ENCODE measurements around the gene CRABP2.

The CRABP2 gene

DNA sequence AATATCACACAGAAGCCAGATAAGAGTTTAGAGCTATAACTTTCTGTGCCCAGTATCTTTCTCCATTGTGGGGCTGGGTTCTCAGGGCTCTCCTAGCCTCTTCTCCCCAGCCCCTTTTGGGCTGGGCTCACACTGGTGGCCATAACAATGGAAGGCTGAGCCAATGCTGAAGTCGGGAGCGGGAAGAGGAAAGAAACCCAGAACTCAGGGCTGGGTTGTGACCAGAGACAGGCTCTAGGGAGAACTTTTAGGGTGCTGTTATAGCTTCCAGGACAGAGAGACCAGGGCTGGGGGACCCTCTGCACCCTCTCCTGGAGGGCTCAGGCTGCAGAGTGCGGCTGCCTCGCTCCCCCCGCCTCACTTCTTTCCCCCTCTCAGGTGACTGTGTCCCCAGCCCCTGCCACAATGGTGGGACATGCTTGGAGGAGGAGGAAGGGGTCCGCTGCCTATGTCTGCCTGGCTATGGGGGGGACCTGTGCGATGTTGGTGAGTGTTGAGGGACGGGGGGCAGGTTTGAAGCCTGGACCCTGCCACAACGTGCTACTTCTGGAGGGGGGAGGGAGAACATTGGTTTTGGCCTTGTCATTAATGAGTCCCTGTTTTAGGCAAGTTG, 49.4 kb downstream of the CRABP2 start:
- peaks cover 18% of the 10 kb centered on the region for H3K4me1 ChIP-seq (ENCODE audit: low read depth, poor library complexity, severe bottlenecking)
- H3K27ac ChIP-seq, result no peak overlapping the region
- no peaks in the 10 kb centered on the region for H4K20me1 ChIP-seq (ENCODE audit: insufficient read depth)
- peaks cover 7% of the 10 kb centered on the region; the same call in 1 of the 2 replicates for H3K79me2 ChIP-seq (ENCODE audit: insufficient read depth, low read depth)
- H3K27me3 ChIP-seq (ENCODE audit: insufficient read depth, low read depth), result peaks cover 83% of the 10 kb centered on the region
- no peak overlapping the region for H3K9ac ChIP-seq
- no peak overlapping the region for H3K4me2 ChIP-seq
- no peak overlapping the region for H3K4me3 ChIP-seq (IDR thresholded peaks at IDR 0.05; ENCODE audit: insufficient read depth, low read depth, low read length)
- TF ChIP-seq, protein P1, sequence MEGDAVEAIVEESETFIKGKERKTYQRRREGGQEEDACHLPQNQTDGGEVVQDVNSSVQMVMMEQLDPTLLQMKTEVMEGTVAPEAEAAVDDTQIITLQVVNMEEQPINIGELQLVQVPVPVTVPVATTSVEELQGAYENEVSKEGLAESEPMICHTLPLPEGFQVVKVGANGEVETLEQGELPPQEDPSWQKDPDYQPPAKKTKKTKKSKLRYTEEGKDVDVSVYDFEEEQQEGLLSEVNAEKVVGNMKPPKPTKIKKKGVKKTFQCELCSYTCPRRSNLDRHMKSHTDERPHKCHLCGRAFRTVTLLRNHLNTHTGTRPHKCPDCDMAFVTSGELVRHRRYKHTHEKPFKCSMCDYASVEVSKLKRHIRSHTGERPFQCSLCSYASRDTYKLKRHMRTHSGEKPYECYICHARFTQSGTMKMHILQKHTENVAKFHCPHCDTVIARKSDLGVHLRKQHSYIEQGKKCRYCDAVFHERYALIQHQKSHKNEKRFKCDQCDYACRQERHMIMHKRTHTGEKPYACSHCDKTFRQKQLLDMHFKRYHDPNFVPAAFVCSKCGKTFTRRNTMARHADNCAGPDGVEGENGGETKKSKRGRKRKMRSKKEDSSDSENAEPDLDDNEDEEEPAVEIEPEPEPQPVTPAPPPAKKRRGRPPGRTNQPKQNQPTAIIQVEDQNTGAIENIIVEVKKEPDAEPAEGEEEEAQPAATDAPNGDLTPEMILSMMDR (conservative IDR thresholded peaks at IDR 0.05; ENCODE audit: low read depth, low read length), result no peak
- H2AFZ ChIP-seq (ENCODE audit: low read depth), result no peak overlapping the region
- H3K36me3 ChIP-seq (ENCODE audit: insufficient read depth), result no peaks in the 10 kb centered on the region

- TF ChIP-seq, protein P1 (conservative IDR thresholded peaks at IDR 0.05; ENCODE audit: low read depth, low read length), result no peak
- no peaks in the 10 kb centered on the region for H4K20me1 ChIP-seq (ENCODE audit: insufficient read depth)
- H3K4me2 ChIP-seq, result no peak overlapping the region
- no peaks in the 10 kb centered on the region for H3K36me3 ChIP-seq (ENCODE audit: insufficient read depth)
- H2AFZ ChIP-seq (ENCODE audit: low read depth), result no peak overlapping the region
- H3K4me3 ChIP-seq (IDR thresholded peaks at IDR 0.05; ENCODE audit: insufficient read depth, low read depth, low read length), result no peak overlapping the region
- no peak overlapping the region for H3K9ac ChIP-seq
- H3K79me2 ChIP-seq (ENCODE audit: insufficient read depth, low read depth), result peaks cover under 1% of the 10 kb centered on the region; the same call in 1 of the 2 replicates
- H3K27me3 ChIP-seq (ENCODE audit: insufficient read depth, low read depth), result peaks cover 87% of the 10 kb centered on the region
- peaks cover 18% of the 10 kb centered on the region for H3K4me1 ChIP-seq (ENCODE audit: low read depth, poor library complexity, severe bottlenecking)
- no peak overlapping the region for H3K27ac ChIP-seq
Observed at GRCh38 chr1:156655151-156655903, 50.1 kb downstream of the CRABP2 start.

DNA sequence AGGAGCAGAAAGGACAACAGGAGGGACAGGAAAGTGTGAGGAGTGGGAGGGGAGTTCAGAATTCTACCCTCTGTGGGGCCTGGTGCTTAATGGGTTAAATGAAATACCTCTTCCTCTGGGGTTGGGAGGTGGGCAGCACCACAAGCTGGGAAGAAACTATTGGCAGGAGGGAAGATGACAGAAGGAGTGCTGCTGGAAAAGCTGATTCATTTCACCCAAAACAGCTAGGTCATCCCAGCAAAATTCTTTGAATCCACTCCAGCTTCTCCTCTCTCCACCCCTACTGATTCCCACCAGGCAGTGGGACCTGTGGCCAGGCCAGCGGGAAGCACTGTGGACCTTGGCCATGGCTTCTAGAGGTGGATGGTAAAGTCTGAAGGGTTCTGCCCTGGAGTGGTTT, 50.7 kb downstream of the CRABP2 start:
- Histone ChIP-seq H3K4me2 (no peak overlapping the region), H3K9ac (no peak overlapping the region), H3K27me3 (ENCODE audit: insufficient read depth, low read depth) (peaks cover 93% of the 10 kb centered on the region), H3K79me2 (ENCODE audit: insufficient read depth, low read depth) (no peaks in the 10 kb centered on the region), H3K4me3 (IDR thresholded peaks at IDR 0.05; ENCODE audit: insufficient read depth, low read depth, low read length) (no peak overlapping the region), H3K4me1 (ENCODE audit: low read depth, poor library complexity, severe bottlenecking) (peaks cover 17% of the 10 kb centered on the region), H2AFZ (ENCODE audit: low read depth) (no peak overlapping the region), H4K20me1 (ENCODE audit: insufficient read depth) (no peaks in the 10 kb centered on the region), H3K27ac (no peak overlapping the region), H3K36me3 (ENCODE audit: insufficient read depth) (no peaks in the 10 kb centered on the region)
- TF ChIP-seq, protein P1 (conservative IDR thresholded peaks at IDR 0.05; ENCODE audit: low read depth, low read length), result no peak

- H3K27ac ChIP-seq, result no peak overlapping the region
- no peak overlapping the region for H2AFZ ChIP-seq (ENCODE audit: low read depth)
- no peaks in the 10 kb centered on the region for H3K36me3 ChIP-seq (ENCODE audit: insufficient read depth)
- no peaks in the 10 kb centered on the region for H4K20me1 ChIP-seq (ENCODE audit: insufficient read depth)
- no peaks in the 10 kb centered on the region for H3K79me2 ChIP-seq (ENCODE audit: insufficient read depth, low read depth)
- TF ChIP-seq, protein P1 (conservative IDR thresholded peaks at IDR 0.05; ENCODE audit: low read depth, low read length), result no peak
- H3K9ac ChIP-seq, result no peak overlapping the region
- no peak overlapping the region for H3K4me3 ChIP-seq (IDR thresholded peaks at IDR 0.05; ENCODE audit: insufficient read depth, low read depth, low read length)
- H3K27me3 ChIP-seq (ENCODE audit: insufficient read depth, low read depth), result peaks cover 100% of the 10 kb centered on the region
- no peak overlapping the region for H3K4me2 ChIP-seq
- H3K4me1 ChIP-seq (ENCODE audit: low read depth, poor library complexity, severe bottlenecking), result peaks cover 10% of the 10 kb centered on the region
Observed at GRCh38 chr1:156652992-156653355, 52.4 kb downstream of the CRABP2 start.
